ENCODE measurements around the gene QRICH2.

GRCh38 chr17:76262732-76263344 lies 45.2 kb downstream of the QRICH2 start:
- no peak for TF ChIP-seq CTCF (IDR thresholded peaks at IDR 0.05)
- TF ChIP-seq POLR2A (IDR thresholded peaks at IDR 0.05), result no peak

All from testis (tissue), 2 donors.